GM12865 (cell line): ENCODE data around the gene AP3D1.

ENCODE experiments used
- DNase-seq: peaks from one replicate; pipeline ENCODE4 v3.0.0; 2010; ENCODE audit warnings: low read depth
- H3K4me3 ChIP-seq: 2 replicates; pipeline ENCODE4 v1.5.1; 2011; ENCODE audit warnings: mild to moderate bottlenecking, low read depth, low read length, control low read depth
- CTCF ChIP-seq: IDR thresholded peaks from 2 replicates; pipeline ENCODE4 v1.5.1; 2011; ENCODE audit warnings: low read length, control low read depth, low read depth, inconsistent platforms; ENCODE audit not compliant: insufficient read depth; ENCODE audit errors: missing control alignments

AP3D1 gene

GRCh38 chr19:2122982-2123381 is 28.4 kb downstream of the AP3D1 start:
- H3K4me3 ChIP-seq: no peak overlapping the region
- TF ChIP-seq CTCF: no peak
- no peak for DNase-seq

- H3K4me3 ChIP-seq: no peak overlapping the region
- no peak for TF ChIP-seq CTCF
- DNase-seq: no peak
Observed at GRCh38 chr19:2122251-2122650, 29.1 kb downstream of the AP3D1 start.

- no peak for TF ChIP-seq CTCF
- no peak overlapping the region for H3K4me3 ChIP-seq
- DNase-seq: no peak
Observed at GRCh38 chr19:2121416-2122051, 29.8 kb downstream of the AP3D1 start.

GRCh38 chr19:2120821-2121220 is 30.5 kb downstream of the AP3D1 start:
- TF ChIP-seq CTCF: no peak
- H3K4me3 ChIP-seq: no peak overlapping the region
- DNase-seq: no peak

- H3K4me3 ChIP-seq: no peak overlapping the region
- TF ChIP-seq CTCF: no peak
- no peak for DNase-seq
Observed at GRCh38 chr19:2119921-2120785, 31.2 kb downstream of the AP3D1 start.

GRCh38 chr19:2118438-2118837 is 32.9 kb downstream of the AP3D1 start:
- no peak for TF ChIP-seq CTCF
- H3K4me3 ChIP-seq: no peak overlapping the region
- no peak for DNase-seq
